ENCODE data around the gene KIF26B.

The KIF26B gene

DNA sequence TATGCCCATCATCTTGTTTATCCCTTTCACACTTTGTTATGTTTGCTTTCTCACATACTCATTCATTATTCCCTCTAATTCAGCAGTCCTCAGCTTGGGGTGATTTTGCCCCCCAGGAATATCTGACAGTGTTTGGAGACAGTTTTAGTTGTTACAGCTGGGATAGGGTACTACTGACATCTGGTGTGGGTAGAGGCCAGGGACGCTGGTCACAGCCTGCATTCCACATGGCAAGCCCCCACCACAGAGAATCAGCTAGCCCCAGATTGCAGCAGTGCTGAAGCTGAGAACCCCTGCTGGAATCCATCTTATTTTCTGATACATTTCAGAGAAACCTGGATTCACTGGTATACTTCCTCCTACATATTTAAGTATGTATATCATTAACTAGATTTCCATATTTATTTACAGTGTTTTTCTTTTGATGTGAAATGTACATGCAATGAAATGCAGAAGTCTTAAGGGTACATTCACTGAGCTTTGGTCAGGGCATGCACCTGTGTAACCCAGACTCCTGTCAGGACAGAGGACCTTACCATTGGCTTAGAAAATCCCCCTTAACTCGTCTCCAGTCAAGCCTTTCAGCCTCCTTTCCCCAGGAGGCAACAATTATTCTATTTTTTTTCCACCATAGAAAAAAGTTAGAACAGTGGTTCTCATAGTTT is 68.3 kb downstream of the KIF26B start:
- DNase-seq (ENCODE audit: low read depth): no peak
- no peak overlapping the region for H3K4me3 ChIP-seq (ENCODE audit: low read depth, low read length)

DNA sequence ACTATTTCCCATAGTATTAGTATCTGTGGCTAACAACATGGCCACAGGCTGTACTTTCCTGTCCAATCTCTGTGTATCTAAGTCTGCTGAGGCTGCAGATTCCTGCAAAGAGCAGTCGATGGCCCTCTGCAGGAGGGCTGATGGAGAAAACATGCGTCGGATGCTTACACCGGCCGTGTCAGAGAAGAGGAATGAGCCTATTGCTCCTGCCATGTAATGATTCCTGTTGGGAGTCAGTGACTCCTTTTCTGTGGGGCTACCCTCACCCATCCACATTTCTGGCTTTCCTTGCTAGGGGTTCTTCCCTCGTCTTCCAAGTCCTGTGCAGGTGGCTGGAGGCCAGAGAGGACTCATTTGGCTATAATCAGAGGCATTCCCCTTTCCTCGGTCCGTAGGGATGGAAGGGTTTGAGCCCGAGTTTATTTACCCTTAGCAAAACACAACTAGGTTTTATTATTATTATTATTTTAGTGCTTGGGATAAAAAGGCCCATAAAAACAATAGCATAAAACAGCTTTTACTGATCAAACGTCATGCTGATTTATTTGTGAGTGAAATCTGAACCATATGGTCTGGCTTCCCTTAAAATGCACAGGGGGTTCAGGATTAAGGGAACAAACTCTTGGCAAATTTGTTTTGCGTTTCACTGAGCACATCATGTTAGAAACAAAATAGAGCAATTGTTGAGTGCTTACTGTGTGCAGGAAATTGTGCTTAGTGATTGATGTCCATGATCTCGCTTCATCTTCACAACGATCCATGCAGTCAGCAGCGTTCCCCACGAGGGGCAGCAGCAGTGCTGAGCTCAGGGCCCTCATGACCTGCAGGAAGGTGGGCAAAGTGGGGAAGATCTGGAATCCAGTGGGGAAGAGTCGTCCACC is 70.8 kb downstream of the KIF26B start:
- peak; percentile 7 for DNase-seq (ENCODE audit: low read depth)
- no peak overlapping the region for H3K4me3 ChIP-seq (ENCODE audit: low read depth, low read length)

DNA sequence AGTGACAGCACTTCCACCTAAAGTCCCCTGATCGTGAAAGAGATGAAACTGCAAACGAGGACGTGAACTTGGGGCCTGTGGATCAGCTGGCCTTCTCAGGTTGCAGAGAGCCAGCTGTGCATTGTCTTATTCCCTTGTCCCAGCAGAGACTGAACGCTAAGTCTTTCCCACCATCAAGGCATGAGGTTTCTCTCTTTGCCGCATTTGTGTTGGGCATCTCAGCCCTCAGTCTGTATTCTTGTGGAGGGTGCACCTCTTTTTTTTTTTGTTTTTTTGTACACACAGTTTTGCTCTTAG is 71.4 kb downstream of the KIF26B start:
- no peak overlapping the region for H3K4me3 ChIP-seq (ENCODE audit: low read depth, low read length)
- DNase-seq (ENCODE audit: low read depth): no peak

DNA sequence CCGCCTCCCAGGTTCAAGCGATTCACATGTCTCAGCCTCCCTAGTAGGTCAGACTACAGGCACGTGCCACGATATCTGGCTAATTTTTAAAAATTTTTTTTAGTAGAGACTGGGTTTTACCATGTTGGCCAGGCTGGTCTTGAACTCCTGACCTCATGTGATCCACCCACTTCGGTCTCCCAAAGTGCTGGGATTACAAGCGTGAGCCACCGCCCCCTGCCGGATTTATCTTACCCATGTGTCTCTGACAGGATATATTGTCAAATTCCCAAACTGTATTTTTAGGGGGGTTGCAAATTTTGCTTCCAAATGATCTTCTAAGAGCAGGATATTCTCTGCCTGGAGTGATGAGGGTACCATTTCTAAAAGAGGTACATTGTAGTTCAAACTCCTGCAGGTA is 74.3 kb downstream of the KIF26B start:
- no peak overlapping the region for H3K4me3 ChIP-seq (ENCODE audit: low read depth, low read length)
- no peak for DNase-seq (ENCODE audit: low read depth)

DNA sequence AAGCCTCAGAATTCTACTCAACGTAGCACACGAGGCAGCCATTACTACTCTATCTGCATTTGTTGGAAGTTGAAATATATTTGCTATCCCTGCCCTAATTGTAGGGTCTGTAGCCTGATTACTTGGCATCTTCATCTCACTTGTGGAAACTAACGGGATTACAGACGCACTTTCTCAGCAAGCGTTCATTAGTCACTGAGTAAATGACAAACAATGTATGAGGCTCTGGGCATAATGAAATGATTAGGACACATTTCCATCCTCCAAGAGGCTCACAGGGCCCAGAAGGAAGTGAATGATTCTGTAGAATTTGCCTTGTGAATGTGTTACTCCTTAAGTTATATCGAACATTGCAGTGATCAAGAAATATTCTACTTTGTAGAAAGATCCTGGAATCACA is 78.1 kb downstream of the KIF26B start:
- no peak for DNase-seq (ENCODE audit: low read depth)

DNA sequence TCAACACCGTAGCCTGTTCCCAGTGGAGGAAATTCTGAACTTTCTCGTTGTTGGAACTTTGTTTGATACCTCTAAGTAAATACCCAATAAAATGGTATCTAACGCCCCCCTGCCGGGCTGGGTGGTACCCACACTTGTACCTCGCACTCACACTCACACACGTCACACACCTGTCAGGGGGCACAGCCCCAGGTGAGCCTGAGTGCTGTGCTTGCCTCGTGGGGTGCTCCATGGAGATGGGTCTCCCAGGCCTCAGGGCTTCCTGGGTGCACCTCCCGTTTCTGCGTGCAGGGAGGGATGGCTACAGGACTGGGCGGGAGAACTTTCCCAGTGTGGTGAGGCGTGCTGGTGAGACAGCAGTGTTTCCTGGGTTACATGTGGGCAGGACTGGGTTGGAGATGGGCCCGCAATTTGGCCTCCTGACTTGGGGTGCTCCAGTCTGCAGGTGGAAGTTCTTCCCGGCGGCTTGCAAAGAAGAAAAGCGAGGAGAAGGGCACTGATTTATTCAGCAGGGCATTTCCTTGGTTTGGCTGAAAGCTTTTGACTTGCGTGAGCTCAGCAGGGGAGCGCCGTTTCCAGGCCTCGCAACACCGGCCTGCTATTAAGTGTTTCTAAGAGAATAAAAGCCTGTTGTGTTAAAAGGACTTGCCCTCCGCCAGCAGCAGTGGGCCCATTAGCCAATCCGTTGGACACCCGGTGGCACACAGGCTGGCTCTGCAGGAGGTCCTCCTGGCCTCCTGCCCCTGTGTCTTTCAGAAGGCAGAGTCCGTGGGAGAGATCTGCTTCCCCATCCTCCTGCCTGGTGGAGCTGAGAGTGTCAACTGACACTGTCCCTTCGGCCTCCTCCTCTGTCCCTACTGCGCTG is 79.7 kb downstream of the KIF26B start:
- H3K4me3 ChIP-seq (ENCODE audit: low read depth, low read length): no peak overlapping the region
- DNase-seq (ENCODE audit: low read depth): no peak

More for the DNA sequence above, 78.1 kb downstream of the KIF26B start:
- no peak overlapping the region for H3K4me3 ChIP-seq (ENCODE audit: low read depth, low read length)

- H3K4me3 ChIP-seq (ENCODE audit: low read depth, low read length): no peak overlapping the region
- no peak for DNase-seq (ENCODE audit: low read depth)
These were observed 80.4 kb downstream of the KIF26B start for GRCh38 chr1:245235156-245235555.

DNA sequence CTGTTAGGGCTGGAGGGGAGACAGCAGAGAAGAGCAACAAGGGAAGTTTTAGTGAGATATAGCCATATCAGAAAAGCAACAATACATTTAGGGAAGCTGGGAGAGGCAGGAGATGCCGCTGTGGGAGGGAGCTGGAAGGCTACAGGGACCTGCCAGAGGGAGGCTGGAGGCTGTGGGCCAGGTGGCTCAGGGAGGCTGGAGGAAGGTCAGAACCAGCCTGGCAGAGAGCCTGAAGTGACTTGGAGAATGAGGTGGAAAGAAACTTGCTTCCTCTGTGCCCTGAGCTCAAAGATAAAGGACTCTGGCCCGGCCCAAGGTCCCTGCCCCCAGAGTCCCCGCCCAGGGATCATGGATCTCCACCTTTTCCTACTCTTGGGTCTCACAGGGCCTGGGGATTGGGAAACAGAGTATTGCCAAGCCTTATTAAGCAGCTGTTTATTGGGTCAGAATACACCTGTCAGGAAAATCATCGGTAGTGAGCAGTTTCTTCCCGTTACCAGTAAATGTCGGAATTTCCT is 85.9 kb downstream of the KIF26B start:
- DNase-seq (ENCODE audit: low read depth): no peak
- H3K4me3 ChIP-seq (ENCODE audit: low read depth, low read length): no peak overlapping the region

- no peak for DNase-seq (ENCODE audit: low read depth)
- no peak overlapping the region for H3K4me3 ChIP-seq (ENCODE audit: low read depth, low read length)
These were observed 86.8 kb downstream of the KIF26B start for GRCh38 chr1:245241526-245242130.

DNA sequence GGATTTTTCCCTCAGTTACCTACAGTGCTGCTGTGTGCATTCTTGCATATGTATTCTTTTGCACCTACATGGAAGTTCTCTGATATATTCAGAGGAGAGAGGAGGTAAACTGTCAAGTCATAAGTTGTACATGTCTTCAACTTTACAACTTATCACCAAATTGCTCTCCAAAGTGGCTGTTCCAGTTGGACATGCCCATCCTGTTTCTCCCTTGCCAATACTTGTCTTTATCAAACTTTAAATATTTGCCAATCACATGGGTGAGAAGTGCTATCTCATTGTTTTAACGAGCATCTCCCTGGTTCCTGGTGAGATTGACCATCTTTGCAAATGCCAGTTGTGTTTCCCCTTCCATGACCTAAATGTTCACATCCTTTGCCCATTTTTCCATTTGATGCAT is 88.2 kb downstream of the KIF26B start:
- DNase-seq (ENCODE audit: low read depth): no peak
- H3K4me3 ChIP-seq (ENCODE audit: low read depth, low read length): no peak overlapping the region

DNA sequence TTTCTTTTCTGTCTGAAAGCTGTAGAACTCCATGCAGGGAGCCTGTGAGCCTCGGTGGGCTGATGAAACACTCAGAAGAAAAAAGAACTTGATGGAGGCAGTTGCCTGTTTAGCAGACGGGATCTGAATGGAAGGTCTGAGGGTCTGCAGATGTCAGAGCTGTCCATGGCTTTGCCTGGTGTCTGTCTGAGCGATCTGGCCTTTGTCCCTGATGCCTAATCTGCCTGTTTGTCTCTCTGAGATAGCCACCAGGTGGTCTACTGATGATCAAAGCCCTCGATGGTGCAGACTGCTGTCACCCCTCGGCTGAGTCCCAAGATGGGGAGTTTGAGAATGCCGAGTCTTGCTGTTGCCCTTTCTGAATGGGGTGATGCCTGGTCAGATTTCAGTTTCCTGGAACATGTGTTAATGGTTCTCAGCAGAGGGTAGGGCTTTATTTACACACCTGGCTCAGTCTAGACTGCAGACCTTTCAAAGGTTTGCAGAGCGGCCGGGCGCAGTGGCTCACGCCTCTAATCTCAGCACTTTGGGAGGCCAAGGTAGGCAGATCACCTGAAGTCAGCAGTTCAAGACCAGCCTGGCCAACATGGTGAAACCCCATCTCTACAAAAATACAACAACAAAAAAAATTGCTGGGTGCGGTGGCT is 90.4 kb downstream of the KIF26B start:
- no peak for DNase-seq (ENCODE audit: low read depth)
- no peak overlapping the region for H3K4me3 ChIP-seq (ENCODE audit: low read depth, low read length)

- no peak overlapping the region for H3K4me3 ChIP-seq (ENCODE audit: low read depth, low read length)
- no peak for DNase-seq (ENCODE audit: low read depth)
These were observed 91.6 kb downstream of the KIF26B start for GRCh38 chr1:245246433-245246832.

DNA sequence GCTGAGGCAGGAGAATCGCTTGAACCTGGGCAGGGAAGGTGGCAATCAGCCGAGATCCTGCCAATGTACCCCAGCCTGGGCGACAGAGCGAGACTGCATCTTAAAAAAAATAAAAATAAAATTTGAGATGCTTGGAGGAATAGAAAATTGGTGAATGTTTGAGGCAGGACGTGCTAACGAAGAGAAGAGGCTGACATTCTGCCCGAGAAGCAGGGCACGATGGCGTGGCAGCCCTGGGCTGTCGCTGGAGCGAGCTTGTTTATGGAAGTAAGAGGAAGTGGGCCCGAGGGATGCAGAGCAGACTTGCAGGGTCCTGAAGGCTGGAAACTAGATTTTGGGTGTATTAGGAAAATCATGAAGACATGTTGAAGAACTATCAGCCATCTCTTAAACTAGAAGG is 92.6 kb downstream of the KIF26B start:
- no peak for DNase-seq (ENCODE audit: low read depth)
- no peak overlapping the region for H3K4me3 ChIP-seq (ENCODE audit: low read depth, low read length)

- H3K4me3 ChIP-seq (ENCODE audit: low read depth, low read length): no peak overlapping the region
- DNase-seq (ENCODE audit: low read depth): no peak
These were observed 93.0 kb downstream of the KIF26B start for GRCh38 chr1:245247801-245248200.

GRCh38 chr1:245248231-245248731 is 93.5 kb downstream of the KIF26B start:
- DNase-seq (ENCODE audit: low read depth): no peak
- no peak overlapping the region for H3K4me3 ChIP-seq (ENCODE audit: low read depth, low read length)

DNA sequence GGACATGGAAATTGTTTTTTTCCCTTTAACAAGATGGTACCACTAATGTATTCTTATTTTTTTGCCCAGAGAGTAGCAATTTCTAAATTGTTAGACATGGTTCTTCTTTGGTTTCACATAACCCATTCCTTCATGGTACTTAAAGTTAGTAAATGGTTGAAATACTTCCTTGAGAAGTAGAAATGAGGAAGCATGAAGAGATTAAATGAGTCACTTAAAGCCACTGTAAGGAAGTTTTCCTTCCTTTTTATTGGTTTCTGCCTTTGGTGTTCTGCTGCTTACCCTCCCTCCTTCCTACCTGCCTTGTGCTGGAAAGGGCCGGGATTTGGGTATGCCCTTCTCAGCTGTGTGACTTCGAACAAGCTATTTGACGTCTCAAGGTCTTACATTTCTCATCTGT is 101.0 kb downstream of the KIF26B start:
- no peak overlapping the region for H3K4me3 ChIP-seq (ENCODE audit: low read depth, low read length)
- DNase-seq (ENCODE audit: low read depth): no peak

- DNase-seq (ENCODE audit: low read depth): no peak
- no peak overlapping the region for H3K4me3 ChIP-seq (ENCODE audit: low read depth, low read length)
These were observed 101.7 kb downstream of the KIF26B start for GRCh38 chr1:245256528-245256927.

- H3K4me3 ChIP-seq (ENCODE audit: low read depth, low read length): no peak overlapping the region
- no peak for DNase-seq (ENCODE audit: low read depth)
These were observed 103.6 kb downstream of the KIF26B start for GRCh38 chr1:245258271-245258920.
